GM13976 (cell line): Measurements from ENCODE around the gene RAMACL.

ENCODE experiments used
- DNase-seq: peaks from one replicate; pipeline ENCODE4 v3.0.0; 2012; ENCODE audit warnings: low spot score
- in situ Hi-C: fragments of 300-500 bp; cut with MboI; formaldehyde crosslinking; loops from one replicate; pipeline ENCODE4 v1.12.0; 2022; ENCODE audit warnings: low sequenced_read_pairs, mixed read lengths, inconsistent platforms; ENCODE audit not compliant: unreplicated experiment
- TF ChIP-seq, protein P1 (sequence below): IDR thresholded peaks from 2 replicates; pipeline ENCODE4 v1.5.1; 2012; ENCODE audit warnings: borderline replicate concordance, mild to moderate bottlenecking; ENCODE audit not compliant: insufficient read depth; ENCODE audit errors: extremely low read depth, missing control alignments, control extremely low read depth

Gene RAMACL

DNA sequence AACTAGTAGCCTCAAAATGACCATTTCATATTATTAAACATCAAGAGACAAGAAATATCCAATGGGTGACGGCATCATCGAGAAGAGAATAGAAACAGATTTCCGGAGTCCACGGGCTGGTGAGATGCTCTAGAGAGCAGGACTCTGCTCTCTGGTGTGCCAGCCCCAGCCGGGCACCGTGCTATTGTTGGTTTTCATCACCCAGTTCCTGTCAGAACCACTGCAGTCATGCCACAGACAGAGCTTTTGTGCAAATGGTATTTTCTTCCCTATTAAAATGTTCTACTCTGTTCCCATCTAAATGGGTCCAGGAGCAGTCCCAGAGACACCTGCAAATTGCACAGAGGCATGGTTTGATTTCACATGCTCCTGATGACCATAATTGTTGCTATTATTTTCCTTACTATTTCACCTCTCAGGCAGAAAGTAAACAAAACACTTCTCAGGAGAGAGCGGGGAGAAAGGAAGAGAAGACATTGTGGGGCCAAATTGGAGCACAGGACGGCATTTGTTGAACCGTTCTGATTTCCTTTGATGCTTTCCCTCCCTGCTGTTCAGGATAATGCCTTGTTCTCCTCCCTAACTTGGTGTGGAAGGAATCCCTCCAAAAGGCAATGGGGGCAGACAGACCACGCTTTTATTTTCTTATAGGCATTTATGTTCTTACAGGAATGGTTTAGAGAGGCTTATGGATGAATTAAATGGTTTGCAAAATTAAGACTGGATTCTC, 11.4 kb upstream of the RAMACL start:
- in situ Hi-C loops: no loop called here
- no peak for DNase-seq
- TF ChIP-seq, protein P1, sequence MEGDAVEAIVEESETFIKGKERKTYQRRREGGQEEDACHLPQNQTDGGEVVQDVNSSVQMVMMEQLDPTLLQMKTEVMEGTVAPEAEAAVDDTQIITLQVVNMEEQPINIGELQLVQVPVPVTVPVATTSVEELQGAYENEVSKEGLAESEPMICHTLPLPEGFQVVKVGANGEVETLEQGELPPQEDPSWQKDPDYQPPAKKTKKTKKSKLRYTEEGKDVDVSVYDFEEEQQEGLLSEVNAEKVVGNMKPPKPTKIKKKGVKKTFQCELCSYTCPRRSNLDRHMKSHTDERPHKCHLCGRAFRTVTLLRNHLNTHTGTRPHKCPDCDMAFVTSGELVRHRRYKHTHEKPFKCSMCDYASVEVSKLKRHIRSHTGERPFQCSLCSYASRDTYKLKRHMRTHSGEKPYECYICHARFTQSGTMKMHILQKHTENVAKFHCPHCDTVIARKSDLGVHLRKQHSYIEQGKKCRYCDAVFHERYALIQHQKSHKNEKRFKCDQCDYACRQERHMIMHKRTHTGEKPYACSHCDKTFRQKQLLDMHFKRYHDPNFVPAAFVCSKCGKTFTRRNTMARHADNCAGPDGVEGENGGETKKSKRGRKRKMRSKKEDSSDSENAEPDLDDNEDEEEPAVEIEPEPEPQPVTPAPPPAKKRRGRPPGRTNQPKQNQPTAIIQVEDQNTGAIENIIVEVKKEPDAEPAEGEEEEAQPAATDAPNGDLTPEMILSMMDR: no peak

DNA sequence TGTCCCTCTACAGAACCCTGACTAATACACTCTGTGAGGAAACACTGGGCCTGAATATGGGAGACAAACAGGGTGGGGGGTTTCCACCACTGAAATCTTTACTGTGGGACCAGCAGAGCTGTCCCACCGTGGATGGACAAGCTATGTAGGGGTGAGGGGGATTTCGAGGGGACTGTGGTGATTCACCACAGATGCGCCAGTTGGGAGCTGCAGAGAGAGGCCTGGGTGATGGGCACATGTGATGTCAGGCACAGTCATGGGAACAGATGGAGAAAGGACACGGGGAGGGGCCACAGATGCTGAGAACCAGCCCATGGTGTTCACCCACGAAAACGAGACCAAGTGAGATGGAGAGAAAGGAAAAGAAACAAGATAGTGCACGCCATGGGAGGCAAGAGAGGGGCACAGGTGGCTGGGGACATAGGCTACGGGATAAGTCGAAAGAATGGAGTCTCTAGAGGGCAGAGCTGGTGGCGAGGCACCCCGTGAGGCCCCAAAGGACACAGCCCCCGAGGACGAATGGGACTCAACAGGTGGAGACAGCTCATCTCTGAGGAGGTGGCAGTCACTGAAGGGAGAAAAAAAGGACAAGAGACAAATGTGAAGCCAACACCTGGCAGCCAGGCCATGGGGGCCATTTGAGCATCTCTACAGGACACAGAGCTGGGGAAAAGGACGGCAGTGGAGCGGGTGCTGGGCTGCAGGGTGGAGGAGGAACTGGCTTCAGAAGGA, 10.5 kb upstream of the RAMACL start:
- TF ChIP-seq, protein P1: no peak
- in situ Hi-C loops: no loop called here
- no peak for DNase-seq

DNA sequence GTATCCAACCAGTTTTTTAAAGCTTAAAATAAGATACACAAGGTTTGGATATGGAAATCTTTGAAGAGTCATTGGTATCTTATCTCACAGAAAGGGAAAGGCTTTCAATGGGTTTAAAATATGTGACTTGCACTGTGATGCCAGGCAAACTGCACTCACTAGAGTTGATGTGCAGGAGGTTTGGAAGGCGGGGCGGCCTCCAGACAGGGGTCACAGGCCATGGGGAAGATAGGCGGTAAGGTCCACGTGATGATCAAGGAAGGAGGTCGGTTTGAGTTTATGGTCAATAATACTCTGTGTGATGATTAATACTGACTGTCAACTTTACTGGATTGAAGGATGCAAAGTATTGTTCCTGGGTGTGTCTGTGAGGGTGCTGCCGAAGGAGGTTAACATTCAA, 9.5 kb upstream of the RAMACL start:
- in situ Hi-C loops: no loop called here
- TF ChIP-seq, protein P1: no peak

DNA sequence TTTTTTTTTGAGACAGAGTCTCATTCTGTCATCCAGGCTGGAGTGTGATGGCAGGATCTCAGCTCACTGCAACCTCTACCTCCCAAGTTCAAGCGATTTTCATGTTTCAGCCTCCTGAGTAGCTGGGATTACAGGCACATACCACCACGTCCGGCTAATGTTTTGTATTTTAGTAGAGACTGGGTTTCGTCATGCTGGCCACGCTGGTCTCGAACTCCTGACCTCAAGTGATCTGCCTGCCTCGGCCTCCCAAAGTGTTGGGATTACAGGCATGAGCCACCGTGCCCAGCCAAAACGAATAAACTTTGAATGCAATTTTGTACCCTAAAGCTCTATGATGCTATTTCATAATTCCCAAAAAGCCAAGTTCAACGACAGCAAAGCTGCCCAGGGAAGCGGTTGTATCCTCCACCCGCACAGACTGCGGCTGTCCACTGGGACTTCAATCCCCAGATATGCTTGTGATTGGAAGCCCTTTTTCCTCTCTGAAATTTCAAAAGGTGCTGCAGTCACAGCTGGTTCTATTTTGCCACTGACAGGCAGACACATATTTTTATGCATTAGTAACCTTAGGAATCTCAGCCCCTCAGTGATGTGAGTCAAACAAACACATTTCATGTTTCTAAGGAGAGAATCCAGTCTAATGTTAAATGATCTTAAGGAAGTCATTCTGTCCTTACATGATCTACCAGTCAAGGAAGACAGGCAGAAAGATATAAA, 8.7 kb upstream of the RAMACL start:
- no peak for DNase-seq
- TF ChIP-seq, protein P1: no peak
- in situ Hi-C loops: no loop called here

More for the DNA sequence above, 9.5 kb upstream of the RAMACL start:
- DNase-seq: no peak

DNA sequence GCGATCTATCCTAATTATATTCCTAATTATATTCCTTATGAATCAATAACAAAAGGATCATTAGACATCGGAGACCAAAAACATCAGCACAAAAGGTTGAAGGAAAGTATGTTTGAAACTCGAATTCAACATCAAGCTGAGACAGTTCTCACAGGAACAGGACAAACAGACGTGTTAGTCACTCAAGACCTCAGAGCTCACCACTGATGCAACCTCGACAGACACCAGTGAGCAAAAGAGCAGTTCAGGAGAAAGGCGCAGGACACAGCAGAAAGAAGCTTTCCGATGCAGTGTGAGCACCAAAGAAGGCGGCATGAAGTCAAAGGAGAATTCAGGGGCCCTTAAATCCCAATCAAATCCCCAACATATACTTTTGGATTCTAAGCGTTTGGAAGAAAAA, 6.3 kb upstream of the RAMACL start:
- no peak for DNase-seq
- TF ChIP-seq, protein P1: no peak
- in situ Hi-C loops: no loop called here

DNA sequence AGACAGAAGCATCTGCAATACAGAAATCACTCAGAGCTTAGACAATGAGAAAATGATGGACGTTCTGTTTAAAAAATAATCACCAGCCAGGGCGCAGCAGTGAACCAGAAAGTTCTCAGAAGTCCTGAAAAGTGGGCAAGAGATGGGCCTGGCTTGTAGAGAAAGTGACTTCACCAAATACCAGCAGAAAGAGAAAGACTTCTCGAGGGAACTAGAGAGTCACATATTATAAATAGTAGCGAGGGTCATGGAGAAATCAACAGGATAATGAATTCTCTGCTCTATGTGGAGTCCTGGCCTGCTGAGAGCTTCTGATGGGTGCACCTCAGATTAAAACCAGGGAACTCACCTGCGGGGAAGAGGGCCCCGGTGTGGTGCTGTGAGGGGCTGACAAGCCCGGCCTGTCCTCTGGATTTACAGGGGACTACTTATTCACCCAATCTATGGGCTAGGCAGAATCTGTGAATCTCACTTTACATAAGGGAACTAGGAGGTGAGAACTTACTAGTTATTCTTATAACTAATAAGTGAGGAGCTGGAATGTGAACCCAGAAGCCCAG, 5.6 kb upstream of the RAMACL start:
- no peak for DNase-seq
- in situ Hi-C loops: no loop called here
- TF ChIP-seq, protein P1: no peak
